ENCODE results near the gene CPB1. TPM values are rescaled to one million over a fixed set of nuclear protein-coding genes. Genes with fewer than 3 reads are reported as not detected.
A peak's percentile ranks its signal among the peaks of the same experiment; 100 is the strongest.
"Not testable (repeated sequence)": the region's sequence is repeated elsewhere in the genome, so short reads cannot be mapped to it uniquely, and the experiment has no call there.

Gene CPB1
- total RNA-seq = under 0.01 TPM

- DNase-seq (ENCODE audit: low read depth in 2 of 3, low spot score in 2 of 3) = no peak
Observed at GRCh38 chr3:148827585-148827984, at the start of gene CPB1. Gene CPB1, plus strand, starts transcription at chr3:148827811. Its CDS starts 13 bp downstream, at chr3:148827824.

DNA sequence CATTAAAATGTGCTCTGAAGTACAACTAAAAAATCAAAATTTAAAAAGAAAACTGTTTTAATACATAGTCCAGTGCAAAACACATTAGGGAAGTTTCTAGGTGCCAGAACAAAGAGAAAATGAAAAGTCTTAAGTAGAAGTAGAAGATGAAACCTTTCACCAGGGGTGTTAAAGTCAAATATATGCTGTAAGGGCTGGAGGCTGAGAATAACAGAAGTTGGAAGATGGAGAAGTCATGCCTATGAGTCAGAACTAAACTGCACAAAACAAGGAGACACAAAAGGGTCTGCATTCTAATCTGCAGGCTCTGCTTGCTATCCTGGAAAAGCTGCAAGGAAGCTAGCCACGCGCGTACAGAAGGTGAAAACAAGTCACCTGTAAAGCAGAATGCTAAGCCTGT is 48.7 kb upstream of the CPB1 start:
- DNase-seq (ENCODE audit: low read depth in 2 of 3, low spot score in 2 of 3) = no peak

DNA sequence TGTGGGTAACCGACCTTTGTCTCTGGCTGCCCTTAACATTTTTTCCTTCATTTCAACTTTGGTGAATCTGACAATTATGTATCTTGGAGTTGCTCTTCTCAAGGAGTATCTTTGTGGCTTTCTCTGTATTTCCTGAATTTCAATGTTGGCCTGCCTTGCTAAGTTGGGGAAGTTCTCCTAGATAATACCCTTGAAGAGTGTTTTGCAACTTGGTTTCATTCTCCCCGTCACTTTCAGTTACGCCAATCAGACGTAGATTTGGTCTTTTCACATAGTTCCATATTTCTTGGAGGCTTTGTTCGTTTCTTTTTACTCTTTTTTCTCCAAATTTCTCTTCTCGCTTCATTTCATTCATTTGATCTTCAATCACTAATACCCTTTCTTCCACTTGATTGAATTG is 42.6 kb upstream of the CPB1 start:
- not testable (repeated sequence) for DNase-seq (ENCODE audit: low read depth in 2 of 3, low spot score in 2 of 3)

DNA sequence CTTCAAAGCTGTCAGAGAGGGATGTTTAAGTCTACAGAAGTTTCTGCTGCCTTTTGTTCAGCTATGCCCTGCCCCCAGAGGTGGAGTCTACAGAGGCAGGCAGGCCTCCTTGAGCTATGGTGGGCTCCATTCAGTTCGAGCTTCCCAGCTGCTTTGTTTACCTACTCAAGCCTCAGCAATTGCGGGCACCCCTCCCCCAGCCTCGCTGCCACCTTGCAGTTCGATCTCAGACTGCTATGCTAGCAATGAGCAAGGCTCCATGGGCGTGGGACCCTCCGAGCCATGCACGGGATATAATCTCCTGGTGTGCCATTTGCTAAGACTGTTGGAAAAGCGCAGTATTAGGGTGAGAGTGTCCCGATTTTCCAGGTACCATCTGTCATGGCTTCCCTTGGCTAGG is 41.5 kb upstream of the CPB1 start:
- not testable (repeated sequence) for DNase-seq (ENCODE audit: low read depth in 2 of 3, low spot score in 2 of 3)

- no peak for DNase-seq (ENCODE audit: low read depth in 2 of 3, low spot score in 2 of 3)
Observed at GRCh38 chr3:148789146-148789545, 38.5 kb upstream of the CPB1 start.

DNA sequence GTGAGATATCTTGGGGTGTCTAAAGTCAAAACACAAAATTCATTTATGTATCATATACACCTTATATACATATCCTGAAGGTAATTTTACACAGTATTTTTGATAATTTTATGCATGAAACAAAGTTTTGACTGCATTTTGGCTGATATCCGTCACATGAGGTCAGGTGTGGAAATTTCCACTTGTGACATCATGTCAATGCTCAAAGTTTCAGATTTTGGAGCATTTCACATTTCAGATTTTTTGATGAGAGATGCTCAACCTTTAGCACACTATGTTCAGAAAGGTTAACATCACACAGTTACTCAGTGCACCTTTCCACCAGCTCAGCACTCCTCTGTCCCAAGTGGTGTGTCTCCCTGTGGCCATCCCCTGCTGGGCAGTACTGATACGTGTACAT is 37.7 kb upstream of the CPB1 start:
- DNase-seq (ENCODE audit: low read depth in 2 of 3, low spot score in 2 of 3) = no peak

GRCh38 chr3:148790370-148790769 is 37.2 kb upstream of the CPB1 start:
- no peak for DNase-seq (ENCODE audit: low read depth in 2 of 3, low spot score in 2 of 3)

GRCh38 chr3:148790851-148791735 is 36.5 kb upstream of the CPB1 start:
- DNase-seq (ENCODE audit: low read depth in 2 of 3, low spot score in 2 of 3) = no peak

DNA sequence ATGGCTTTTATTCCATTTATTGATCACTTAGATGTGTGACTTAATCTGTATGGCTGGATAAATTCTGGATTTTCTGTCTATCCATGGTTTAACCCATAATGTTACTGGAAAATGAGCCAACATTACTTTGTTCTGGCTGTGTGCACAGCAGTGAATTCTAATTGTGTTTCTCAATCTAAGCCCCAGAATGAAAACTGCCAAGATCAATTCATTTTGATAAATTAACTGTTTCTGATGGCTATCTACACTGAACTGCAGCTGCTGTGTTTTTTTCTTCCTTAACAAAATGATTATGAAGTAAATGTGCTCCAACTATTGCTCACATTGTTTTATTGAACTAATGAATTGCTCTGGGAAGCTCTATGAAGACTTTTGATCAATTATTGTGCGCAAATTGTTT is 35.7 kb upstream of the CPB1 start:
- no peak for DNase-seq (ENCODE audit: low read depth in 2 of 3, low spot score in 2 of 3)

DNA sequence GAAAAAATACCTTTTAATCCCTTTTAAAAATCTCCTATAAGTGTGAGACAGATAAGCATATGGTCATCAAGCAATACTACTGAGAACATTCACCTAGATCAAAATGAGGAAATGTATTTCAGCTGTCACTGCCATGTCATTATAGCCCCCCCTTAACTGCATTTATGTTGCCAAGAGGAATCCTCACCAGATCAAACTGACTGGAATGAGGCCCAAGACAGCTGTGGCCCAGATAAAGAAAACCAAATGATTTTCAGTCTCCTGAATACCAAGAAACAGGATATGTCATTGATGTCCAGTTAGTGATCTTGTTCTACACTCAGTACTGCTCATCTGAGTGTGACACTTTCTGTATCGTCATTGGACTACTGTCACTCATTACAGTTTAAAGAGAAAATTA is 35.1 kb upstream of the CPB1 start:
- DNase-seq (ENCODE audit: low read depth in 2 of 3, low spot score in 2 of 3) = peak in 1 of 3 donors; percentile 4

DNA sequence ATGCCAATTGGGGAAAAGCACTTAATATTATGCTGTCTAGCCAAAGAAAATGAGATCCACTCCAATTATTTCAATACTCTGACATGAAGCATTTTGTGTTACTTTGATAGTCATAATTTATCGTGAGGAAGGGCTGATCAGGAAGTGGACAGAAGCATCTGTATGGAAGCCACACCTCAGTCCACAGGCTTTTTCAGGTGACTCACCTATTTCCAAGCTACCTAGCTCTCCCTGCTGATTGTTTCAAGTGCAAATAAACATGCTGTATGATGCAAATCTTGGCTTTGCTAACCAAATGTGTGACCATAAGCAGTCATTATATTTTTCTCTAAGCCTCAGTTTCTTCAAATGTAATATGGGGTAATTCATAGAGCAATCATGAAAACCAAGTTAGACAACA is 30.8 kb upstream of the CPB1 start:
- DNase-seq (ENCODE audit: low read depth in 2 of 3, low spot score in 2 of 3) = no peak

GRCh38 chr3:148797795-148798194 is 29.8 kb upstream of the CPB1 start:
- no peak for DNase-seq (ENCODE audit: low read depth in 2 of 3, low spot score in 2 of 3)

DNA sequence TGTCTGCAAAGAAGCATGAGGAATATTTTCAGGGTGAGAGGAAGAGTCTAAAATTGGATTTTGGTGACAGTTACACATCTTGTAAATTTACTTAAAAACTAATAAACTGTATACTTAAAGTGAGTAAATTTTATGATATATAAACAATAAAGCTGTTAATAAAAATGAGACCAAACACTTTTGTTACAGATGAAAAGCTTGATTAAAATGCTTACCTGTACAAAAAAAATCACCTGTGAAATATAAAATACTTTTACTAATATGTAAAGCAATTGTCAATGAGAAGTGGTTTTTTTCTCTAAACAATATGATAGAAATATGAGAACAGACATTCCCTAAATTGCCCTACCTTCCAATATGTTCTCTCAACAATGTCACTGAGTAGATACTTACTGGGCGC is 27.2 kb upstream of the CPB1 start:
- no peak for DNase-seq (ENCODE audit: low read depth in 2 of 3, low spot score in 2 of 3)

DNA sequence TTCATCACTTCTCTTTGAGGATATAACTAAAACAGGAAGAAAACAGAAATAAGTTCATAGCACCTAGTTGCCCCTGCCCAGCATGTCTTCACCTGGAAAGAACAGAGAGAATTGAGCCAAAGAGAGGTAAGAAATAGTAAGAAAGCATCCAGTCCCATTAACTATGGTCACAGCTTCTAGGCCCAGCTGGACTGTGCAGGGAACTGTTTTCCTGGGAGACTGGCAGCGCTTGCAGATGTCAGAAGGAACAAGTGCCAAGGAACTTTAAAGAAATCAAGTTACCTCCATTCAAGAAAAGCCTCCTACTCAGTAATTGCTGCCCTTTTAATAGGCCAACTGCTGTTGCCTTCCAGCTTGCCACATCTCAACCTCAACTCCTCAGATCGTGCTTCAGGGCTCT is 17.8 kb upstream of the CPB1 start:
- DNase-seq (ENCODE audit: low read depth in 2 of 3, low spot score in 2 of 3) = no peak

DNA sequence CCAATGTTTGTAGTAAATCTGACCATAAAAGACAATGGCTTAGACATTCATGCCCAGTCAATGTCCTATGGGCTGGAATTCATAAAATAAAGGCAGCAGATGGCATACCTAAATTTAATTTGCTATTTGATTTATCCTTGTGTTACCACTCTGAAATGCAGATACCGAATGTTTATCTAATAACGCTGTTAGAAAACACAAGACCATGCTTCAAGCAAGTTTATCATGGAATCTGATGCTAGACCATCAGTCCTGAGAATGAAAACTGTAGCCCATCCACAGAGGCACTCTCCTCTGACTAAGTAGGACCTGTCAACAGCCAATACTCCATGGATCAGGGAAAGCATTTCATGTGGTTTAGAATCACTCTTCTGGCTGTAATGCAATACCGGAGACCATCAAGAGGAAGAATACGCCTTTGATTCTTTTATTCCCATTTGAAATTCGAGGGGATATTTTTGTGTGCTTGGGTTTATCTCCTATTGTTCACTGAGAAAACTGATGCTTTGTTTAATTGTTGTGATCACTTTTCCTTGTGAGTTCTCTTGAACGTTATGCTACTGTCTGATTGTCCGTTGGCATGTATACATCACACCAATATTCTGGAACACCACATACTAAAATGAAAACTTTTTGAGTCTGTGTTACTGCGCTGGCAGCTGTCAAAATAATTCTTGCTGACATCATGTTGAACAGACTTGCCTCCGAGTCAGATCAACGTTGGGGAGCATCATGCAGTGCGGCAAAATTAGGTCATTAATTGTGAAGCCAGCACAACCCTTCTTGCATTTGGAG is 12.1 kb upstream of the CPB1 start:
- no peak for DNase-seq (ENCODE audit: low read depth in 2 of 3, low spot score in 2 of 3)

DNA sequence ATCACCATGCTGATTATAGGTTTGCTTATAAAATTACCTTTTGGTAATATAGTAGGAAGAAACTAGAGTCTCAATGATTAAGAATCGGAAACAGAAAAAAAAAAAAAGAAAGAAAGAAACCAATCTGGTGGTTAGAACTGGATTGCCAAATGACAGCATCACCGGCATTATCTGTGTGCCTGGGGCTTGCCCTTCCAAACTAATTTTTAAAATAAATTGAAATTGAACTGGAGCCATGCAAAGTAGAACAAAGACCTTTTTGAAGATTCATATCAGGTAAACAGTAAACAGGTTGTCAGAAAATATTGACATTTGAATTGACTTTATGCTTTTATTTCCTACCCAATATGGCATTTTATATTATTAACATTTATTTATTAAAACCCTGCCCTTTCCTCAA is 11.2 kb upstream of the CPB1 start:
- no peak for DNase-seq (ENCODE audit: low read depth in 2 of 3, low spot score in 2 of 3)

GRCh38 chr3:148816981-148817525 is 10.6 kb upstream of the CPB1 start:
- no peak for DNase-seq (ENCODE audit: low read depth in 2 of 3, low spot score in 2 of 3)

GRCh38 chr3:148820361-148821245 is 7.0 kb upstream of the CPB1 start:
- DNase-seq (ENCODE audit: low read depth in 2 of 3, low spot score in 2 of 3) = no peak

DNA sequence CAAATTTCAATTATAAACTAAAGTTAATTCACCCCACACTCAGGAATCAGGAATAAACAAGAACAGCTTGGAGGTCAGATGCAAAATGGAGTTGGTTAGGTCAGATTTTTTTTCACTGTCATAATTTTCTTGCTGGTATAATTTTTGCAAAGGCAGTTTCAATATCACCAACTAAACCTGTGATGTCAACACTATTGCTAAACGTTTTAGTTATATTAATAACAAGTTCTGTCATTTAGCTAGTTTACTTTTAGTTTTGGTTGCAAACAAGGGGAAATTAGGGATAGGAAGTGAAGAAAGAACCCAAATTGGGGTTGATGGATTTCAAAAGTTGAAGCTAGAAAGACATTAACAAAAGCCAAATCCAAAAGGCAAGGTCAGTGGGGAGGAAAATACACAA is 4.6 kb upstream of the CPB1 start:
- no peak for DNase-seq (ENCODE audit: low read depth in 2 of 3, low spot score in 2 of 3)

DNA sequence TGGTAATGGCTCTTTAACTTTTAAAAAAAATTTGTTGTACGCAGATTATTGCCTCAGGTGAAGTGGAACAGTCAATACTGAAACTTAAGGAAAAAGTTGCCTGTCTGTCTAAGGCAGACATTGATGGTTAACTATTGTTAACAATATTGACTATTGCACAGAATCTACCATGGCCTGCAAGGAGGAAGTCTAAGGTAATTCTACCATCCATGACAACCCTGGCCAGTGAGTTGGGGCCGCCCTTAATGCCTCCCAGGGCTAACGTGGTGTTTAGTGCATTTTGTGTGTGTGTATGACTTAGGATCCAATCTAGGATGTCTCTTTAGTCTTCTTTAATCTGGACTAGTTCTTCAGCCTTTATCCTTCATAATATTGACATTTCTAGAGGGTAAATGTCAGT is 2.1 kb upstream of the CPB1 start:
- no peak for DNase-seq (ENCODE audit: low read depth in 2 of 3, low spot score in 2 of 3)
